D341Med (cell line): ENCODE measurements around the gene PCDHA1.
"Not testable (repeated sequence)": the region's sequence is repeated elsewhere in the genome, so short reads cannot be mapped to it uniquely, and the experiment has no call there.

ENCODE experiments used
- DNase-seq: peaks from one replicate; pipeline ENCODE4 v3.0.0; 2012; ENCODE audit warnings: low spot score

The PCDHA1 gene

GRCh38 chr5:140785905-140786686, at the start of gene PCDHA1:
PCDHA1 (plus strand) TSS chr5:140786140.
- no peak for DNase-seq

- no peak for DNase-seq
Measured at GRCh38 chr5:140737486-140737885, 48.5 kb upstream of the PCDHA1 start.

- no peak for DNase-seq
Measured at GRCh38 chr5:140741967-140742366, 44.0 kb upstream of the PCDHA1 start.

- no peak for DNase-seq
Measured at GRCh38 chr5:140753561-140753960, 32.4 kb upstream of the PCDHA1 start.

GRCh38 chr5:140764177-140764973, 21.6 kb upstream of the PCDHA1 start:
- DNase-seq: no peak

- no peak for DNase-seq
Measured at GRCh38 chr5:140767444-140767843, 18.5 kb upstream of the PCDHA1 start.

GRCh38 chr5:140780512-140780911, 5.4 kb upstream of the PCDHA1 start:
- DNase-seq: no peak

GRCh38 chr5:140787422-140787821, 1.5 kb downstream of the PCDHA1 start:
- not testable (repeated sequence) for DNase-seq

- not testable (repeated sequence) for DNase-seq
Measured at GRCh38 chr5:140787849-140788504, 2.0 kb downstream of the PCDHA1 start.

GRCh38 chr5:140791089-140791488, 5.1 kb downstream of the PCDHA1 start:
- DNase-seq: no peak

GRCh38 chr5:140794595-140795258, 8.8 kb downstream of the PCDHA1 start, which contains the start of gene PCDHA2:
PCDHA2 (plus strand) TSS chr5:140794852.
- no peak for DNase-seq

GRCh38 chr5:140795259-140795641, 9.3 kb downstream of the PCDHA1 start:
- no peak for DNase-seq

GRCh38 chr5:140796072-140796717, 10.3 kb downstream of the PCDHA1 start:
- DNase-seq: not testable (repeated sequence)

- no peak for DNase-seq
Measured at GRCh38 chr5:140796718-140797095, 10.8 kb downstream of the PCDHA1 start.

- DNase-seq: no peak
Measured at GRCh38 chr5:140800816-140801493, 15.0 kb downstream of the PCDHA1 start, which contains the start of gene PCDHA3. PCDHA3 (plus strand) TSS chr5:140801057.

GRCh38 chr5:140801494-140801841, 15.5 kb downstream of the PCDHA1 start:
- no peak for DNase-seq

GRCh38 chr5:140802381-140802780, 16.4 kb downstream of the PCDHA1 start:
- DNase-seq: not testable (repeated sequence)

- no peak for DNase-seq
Measured at GRCh38 chr5:140802781-140803271, 16.9 kb downstream of the PCDHA1 start.

GRCh38 chr5:140806834-140807775, 21.2 kb downstream of the PCDHA1 start, which contains the start of gene PCDHA4:
PCDHA4 (plus strand) TSS chr5:140807068.
- peak; percentile 55 for DNase-seq
